ENCODE data around the gene ZC3H12D.
"Not testable (repeated sequence)": the region's sequence is repeated elsewhere in the genome, so short reads cannot be mapped to it uniquely, and the experiment has no call there.

ZC3H12D gene

GRCh38 chr6:149484733-149485700 is at the start of gene ZC3H12D:
TSS of gene ZC3H12D (minus strand) at chr6:149485014. CDS start at chr6:149474543, 10,471 bp downstream.
- in situ Hi-C loops (cut with MboI; ENCODE audit: low sequenced_read_pairs): no loop called here

GRCh38 chr6:149529650-149530049 is 44.8 kb upstream of the ZC3H12D start:
- in situ Hi-C loops (cut with MboI; ENCODE audit: low sequenced_read_pairs): no loop called here

DNA sequence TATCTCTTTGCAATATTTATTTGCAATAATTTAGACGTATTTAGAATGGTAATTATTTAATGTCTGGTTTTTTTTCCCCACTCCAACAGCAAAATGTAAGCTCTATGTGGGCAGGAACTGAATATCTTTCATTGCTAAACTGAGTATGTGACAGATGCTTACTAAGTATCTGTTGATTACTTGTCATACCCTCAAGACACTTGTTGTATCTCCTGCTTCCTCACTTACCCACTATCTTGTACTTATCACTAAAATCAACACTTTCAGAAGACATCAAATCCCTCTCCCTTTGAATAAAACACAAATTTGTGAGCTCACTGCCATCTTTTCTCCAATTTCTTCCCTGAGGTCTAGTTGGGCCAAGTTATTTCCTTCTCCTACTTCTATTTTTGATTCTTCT is 30.7 kb upstream of the ZC3H12D start:
- in situ Hi-C loops (cut with MboI; ENCODE audit: low sequenced_read_pairs): loop anchor here (10.0 kb wide), 1 partner anchor 431 kb away; no protein-coding TSS in a partner anchor

DNA sequence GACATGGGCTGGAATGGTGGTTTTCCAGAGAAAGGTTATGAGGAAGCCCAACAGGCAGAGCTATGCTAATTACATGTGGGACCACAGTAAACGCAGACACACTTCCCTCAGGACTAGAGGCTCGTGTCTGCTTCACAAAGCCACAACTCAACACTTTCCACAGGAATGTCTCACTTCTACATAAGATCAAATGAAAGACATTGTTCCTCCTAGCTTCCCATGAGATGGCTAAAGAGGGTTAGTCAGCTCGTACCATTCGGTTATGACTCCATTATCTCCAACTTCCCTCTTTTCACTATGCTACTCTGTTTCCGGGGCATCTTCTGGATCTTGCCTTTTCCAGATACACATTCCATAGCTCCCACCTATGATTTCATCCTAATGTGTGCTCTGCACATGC is 29.1 kb upstream of the ZC3H12D start:
- in situ Hi-C loops (cut with MboI; ENCODE audit: low sequenced_read_pairs): loop anchor here (10.0 kb wide), 1 partner anchor 429 kb away; no protein-coding TSS in a partner anchor

DNA sequence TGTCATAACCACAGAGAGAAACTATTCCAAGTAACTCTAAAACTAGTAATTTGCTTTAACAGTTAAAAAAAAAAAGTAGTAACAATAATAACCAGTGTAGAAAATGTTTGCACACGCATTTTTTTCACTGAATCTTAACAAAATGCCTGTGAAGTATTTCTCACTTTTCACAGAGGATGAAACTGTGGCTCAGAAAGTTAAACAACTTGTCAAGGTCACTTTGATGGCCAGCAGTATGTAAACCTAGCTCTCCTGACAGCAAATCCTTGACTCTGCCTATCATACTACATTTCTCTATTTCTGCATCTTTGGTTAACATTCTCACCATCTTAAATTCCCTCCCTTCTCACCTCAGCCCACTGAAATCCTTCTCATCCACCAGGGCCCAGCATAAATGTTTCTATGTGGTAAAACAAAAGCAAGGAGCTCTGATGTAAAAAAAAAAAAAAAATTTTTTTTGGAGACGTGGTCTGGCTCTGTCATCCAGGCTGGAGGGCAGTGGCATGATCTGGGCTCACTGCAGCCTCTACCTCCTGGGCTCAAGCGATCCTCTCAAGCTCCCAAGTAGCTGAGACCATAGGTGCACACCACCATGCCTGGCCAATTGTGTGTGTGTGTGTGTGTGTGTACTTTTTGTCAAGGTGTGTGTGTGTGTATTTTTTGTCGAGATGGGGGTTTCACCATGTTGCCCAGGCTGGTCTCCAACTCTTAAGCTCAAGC is 26.1 kb upstream of the ZC3H12D start:
- in situ Hi-C loops (cut with MboI; ENCODE audit: low sequenced_read_pairs): loop anchor here (10.0 kb wide), 1 partner anchor 426 kb away; no protein-coding TSS in a partner anchor

- in situ Hi-C loops (cut with MboI; ENCODE audit: low sequenced_read_pairs): no loop called here
These were observed 23.7 kb upstream of the ZC3H12D start for GRCh38 chr6:149508485-149508884.

DNA sequence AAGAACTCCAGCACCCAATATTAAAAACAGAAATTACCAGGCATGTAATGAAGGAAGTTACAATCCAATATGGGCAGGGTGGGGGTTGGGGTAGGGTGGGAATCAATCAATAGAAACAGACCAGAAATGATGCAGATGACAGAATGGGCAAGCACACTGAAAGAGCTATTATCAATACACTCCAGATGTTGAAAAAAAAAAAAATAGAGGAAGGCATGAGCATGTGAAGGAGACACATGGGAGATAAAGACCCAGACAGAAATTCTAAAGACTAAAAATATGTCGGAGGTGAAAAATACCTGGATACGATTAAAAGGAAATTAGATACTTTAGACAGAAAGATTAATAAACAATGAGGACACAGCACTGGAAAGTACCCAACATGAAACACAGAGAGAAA is 19.1 kb upstream of the ZC3H12D start:
- in situ Hi-C loops (cut with MboI; ENCODE audit: low sequenced_read_pairs): no loop called here

GRCh38 chr6:149503276-149503675 is 18.5 kb upstream of the ZC3H12D start:
- in situ Hi-C loops (cut with MboI; ENCODE audit: low sequenced_read_pairs): no loop called here

- in situ Hi-C loops (cut with MboI; ENCODE audit: low sequenced_read_pairs): no loop called here
These were observed 17.0 kb upstream of the ZC3H12D start for GRCh38 chr6:149501768-149502167.

- in situ Hi-C loops (cut with MboI; ENCODE audit: low sequenced_read_pairs): no loop called here
These were observed 16.4 kb upstream of the ZC3H12D start for GRCh38 chr6:149501201-149501600.

DNA sequence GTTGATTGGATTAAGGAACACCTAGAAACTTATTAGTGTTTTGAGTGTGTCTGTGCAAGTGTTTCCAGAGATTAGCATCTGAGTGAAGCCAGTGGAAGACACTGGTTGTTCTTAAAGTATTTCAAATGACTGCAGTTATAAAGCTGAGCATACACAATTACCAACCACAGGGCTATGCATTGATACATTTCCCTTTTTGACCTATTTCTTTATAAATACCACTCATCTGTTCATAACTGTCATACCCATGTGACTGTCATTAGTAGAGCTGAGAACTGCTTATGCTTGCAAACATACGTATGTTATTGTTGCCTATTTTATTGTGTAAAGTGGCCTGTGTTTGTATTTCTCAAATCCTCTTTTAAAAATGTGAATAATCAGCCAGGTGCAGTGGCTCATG is 15.3 kb upstream of the ZC3H12D start:
- in situ Hi-C loops (cut with MboI; ENCODE audit: low sequenced_read_pairs): no loop called here

- in situ Hi-C loops (cut with MboI; ENCODE audit: low sequenced_read_pairs): no loop called here
These were observed 14.3 kb upstream of the ZC3H12D start for GRCh38 chr6:149499066-149499465.

DNA sequence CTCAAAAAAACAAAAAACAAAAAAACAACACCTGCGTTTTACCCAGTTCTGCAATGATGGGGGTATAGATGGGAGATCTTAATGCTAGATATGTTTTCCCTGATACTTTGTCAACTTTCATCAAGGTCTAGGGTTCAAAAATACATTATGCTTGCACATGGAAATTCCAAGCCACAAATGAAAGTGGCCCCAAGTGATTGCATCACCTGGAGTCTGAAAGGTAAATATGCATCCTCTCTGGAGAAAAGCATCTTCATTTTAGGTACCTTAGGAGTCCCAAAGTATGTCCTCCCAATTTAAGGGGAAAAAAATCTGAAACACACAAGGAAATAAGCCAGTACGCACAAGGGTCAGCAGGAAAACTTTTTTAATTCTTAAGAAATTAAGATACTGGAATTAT is 12.6 kb upstream of the ZC3H12D start:
- in situ Hi-C loops (cut with MboI; ENCODE audit: low sequenced_read_pairs): no loop called here

- in situ Hi-C loops (cut with MboI; ENCODE audit: low sequenced_read_pairs): not testable (repeated sequence)
These were observed 11.8 kb upstream of the ZC3H12D start for GRCh38 chr6:149496597-149496996.

DNA sequence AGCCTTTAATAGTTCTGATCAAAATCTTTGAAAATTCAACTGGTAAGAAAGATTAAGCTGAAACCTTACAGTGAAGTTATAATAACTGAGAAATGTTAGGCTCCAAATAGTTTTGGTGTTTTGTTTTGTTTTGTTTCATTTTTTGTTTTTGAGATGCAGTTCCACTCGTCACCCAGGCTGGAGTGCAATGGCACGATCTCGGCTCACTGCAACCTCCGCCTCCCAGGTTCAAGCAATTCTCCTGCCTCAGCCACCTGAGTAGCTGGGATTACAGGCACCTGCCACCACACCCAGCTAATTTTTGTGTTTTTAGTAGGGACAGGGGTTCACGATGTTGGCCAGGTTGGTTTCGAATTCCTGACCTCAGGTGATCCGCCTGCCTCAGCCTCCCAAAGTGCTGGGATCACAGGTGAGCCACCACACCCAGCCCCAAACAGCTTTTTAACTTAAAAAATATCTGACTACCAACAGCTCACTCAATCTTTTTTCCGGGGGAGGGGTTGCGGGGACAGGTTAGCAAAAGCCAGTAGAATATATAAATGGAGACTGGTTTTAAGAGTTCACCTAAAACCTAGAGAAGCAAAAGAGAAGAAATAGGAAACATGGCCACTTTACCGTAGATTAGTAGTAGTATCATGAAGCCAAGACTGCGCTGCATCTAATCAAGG is 10.7 kb upstream of the ZC3H12D start:
- in situ Hi-C loops (cut with MboI; ENCODE audit: low sequenced_read_pairs): not testable (repeated sequence)

DNA sequence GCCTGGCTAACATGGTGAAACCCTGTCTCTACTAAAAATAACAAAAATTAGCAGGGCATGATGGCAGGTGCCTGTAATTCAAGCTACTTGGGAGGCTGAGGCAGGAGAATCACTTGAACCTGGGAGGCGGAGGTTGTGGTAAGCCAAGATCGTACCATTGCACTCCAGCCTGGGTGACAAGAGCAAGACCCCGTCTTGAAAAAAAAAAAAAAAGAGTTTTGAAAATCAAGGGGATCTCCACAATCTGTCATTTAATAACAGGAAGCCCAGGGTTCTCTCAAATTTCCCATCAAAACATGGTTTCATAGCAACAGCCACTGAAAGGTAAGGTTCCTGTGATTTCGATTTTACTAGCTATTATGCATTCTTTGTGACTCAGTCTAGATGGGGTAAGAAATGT is 10.0 kb upstream of the ZC3H12D start:
- in situ Hi-C loops (cut with MboI; ENCODE audit: low sequenced_read_pairs): not testable (repeated sequence)

GRCh38 chr6:149493761-149494320 is 9.0 kb upstream of the ZC3H12D start:
- in situ Hi-C loops (cut with MboI; ENCODE audit: low sequenced_read_pairs): no loop called here

DNA sequence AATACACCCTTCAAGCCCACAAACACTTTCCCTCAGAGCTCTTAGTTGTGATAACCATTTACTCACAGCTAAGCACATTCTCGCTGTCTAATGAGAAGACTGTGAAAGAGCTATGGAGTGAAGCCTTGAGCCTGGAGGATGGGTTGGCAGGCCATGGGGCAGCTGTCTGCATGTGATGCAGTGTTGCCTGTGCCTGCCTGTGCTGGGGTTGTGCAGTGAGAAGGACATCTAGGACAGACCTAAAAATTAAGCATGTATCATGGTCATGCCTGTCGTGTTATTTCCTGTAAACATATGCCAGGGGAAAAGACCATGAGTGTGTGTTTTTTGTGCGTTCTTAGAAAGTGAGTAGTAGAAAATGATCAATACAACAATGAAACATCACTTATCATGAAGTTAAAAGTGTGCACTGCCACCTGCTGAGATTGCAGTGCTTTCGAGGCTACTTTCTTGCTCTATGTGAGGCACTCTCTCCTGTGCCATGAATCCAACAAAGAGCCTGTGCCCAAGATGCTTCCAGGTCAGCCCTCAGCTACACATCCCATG is 8.1 kb upstream of the ZC3H12D start:
- in situ Hi-C loops (cut with MboI; ENCODE audit: low sequenced_read_pairs): no loop called here

DNA sequence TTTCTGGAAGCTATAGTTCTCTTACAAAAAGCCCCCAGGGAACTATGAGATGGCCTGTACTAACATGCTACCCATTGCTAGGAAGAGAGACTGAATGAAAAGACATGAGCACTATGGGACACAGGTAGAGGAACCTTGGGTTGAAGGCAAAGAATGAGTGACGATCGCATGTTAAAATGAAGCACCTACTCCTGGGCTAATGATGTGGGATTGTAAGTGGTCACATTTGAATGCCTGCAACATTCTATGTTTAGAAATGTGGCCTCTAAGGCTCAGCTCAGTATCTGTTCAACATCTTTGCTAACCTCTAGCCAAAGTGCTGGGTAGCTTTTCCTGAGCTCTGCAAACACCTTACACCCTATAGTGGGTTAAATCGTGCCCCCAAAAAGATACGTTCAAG is 5.2 kb upstream of the ZC3H12D start:
- in situ Hi-C loops (cut with MboI; ENCODE audit: low sequenced_read_pairs): no loop called here

GRCh38 chr6:149488815-149489214 is 4.0 kb upstream of the ZC3H12D start:
- in situ Hi-C loops (cut with MboI; ENCODE audit: low sequenced_read_pairs): no loop called here

DNA sequence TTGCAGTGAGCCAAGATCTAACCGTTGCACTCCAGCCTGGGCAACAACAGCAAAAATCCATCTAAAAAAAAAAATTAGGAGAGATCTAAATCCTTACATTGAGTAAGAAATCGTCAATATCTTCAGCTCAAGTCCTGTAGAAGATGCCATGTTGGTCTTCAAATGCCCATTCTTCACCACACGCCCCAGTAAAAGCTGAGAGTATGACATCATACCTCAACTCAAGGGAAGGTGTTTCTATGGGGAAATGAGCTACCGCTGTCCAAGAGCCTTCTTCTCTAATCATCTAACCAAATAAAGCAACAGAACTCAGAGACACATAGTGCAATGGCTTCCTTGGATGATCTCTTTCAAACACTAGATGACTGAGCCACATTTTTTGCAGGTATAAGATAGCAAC is 2.5 kb upstream of the ZC3H12D start:
- in situ Hi-C loops (cut with MboI; ENCODE audit: low sequenced_read_pairs): no loop called here
